C1 segment of cervical spinal cord (tissue), 14 donors: ENCODE data around the gene LYPD8.

Experiments used
- DNase-seq, 14 donors: peaks; one replicate each; lab custom pipeline; 2025; lab: John Stamatoyannopoulos, UW

LYPD8 gene

GRCh38 chr1:248758352-248758751 is 2.8 kb upstream of the LYPD8 start:
- no peak for DNase-seq

GRCh38 chr1:248757784-248758195 is 2.2 kb upstream of the LYPD8 start:
- no peak for DNase-seq

- DNase-seq = no peak
Observed at GRCh38 chr1:248756636-248757035, 1.1 kb upstream of the LYPD8 start.

GRCh38 chr1:248756151-248756550 is 592 bp upstream of the LYPD8 start:
- DNase-seq = no peak

- no peak for DNase-seq
Observed at GRCh38 chr1:248753708-248754280, 1.8 kb downstream of the LYPD8 start.

GRCh38 chr1:248753029-248753594 is 2.4 kb downstream of the LYPD8 start:
- no peak for DNase-seq

- no peak for DNase-seq
Observed at GRCh38 chr1:248752161-248753028, 3.2 kb downstream of the LYPD8 start.

- no peak for DNase-seq
Observed at GRCh38 chr1:248751635-248752034, 3.9 kb downstream of the LYPD8 start.

GRCh38 chr1:248751142-248751541 is 4.4 kb downstream of the LYPD8 start:
- no peak for DNase-seq

- no peak for DNase-seq
Observed at GRCh38 chr1:248750496-248750895, 5.1 kb downstream of the LYPD8 start.

- no peak for DNase-seq
Observed at GRCh38 chr1:248748211-248748610, 7.3 kb downstream of the LYPD8 start.

- no peak for DNase-seq
Observed at GRCh38 chr1:248740876-248741275, 14.7 kb downstream of the LYPD8 start.

- no peak for DNase-seq
Observed at GRCh38 chr1:248739572-248740205, 15.9 kb downstream of the LYPD8 start.

GRCh38 chr1:248737457-248737856 is 18.1 kb downstream of the LYPD8 start:
- DNase-seq = no peak

GRCh38 chr1:248736977-248737376 is 18.6 kb downstream of the LYPD8 start:
- DNase-seq = no peak

- no peak for DNase-seq
Observed at GRCh38 chr1:248733566-248733965, 22.0 kb downstream of the LYPD8 start.

GRCh38 chr1:248730507-248731335 is 24.8 kb downstream of the LYPD8 start:
- DNase-seq = no peak

GRCh38 chr1:248714248-248714647 is 41.3 kb downstream of the LYPD8 start:
- no peak for DNase-seq

- no peak for DNase-seq
Observed at GRCh38 chr1:248710305-248710900, 45.2 kb downstream of the LYPD8 start.

GRCh38 chr1:248704606-248705005 is 51.0 kb downstream of the LYPD8 start:
- no peak for DNase-seq

- DNase-seq = no peak
Observed at GRCh38 chr1:248703674-248704073, 51.9 kb downstream of the LYPD8 start.
